WTC11 (cell line): Measurements from ENCODE around the gene ZBTB8A.

ENCODE experiments used
- CTCF ChIP-seq: fragments of 200-600 bp; IDR thresholded peaks from 2 replicates; pipeline ENCODE4 v1.8.0; 2022; ENCODE audit warnings: antibody characterized with exemption
- USF1 ChIP-seq: sonication (generic); formaldehyde crosslinking; IDR thresholded peaks from 2 replicates; pipeline ENCODE4 v1.8.0; 2022; ENCODE audit warnings: mild to moderate bottlenecking, missing genetic modification reagents

GRCh38 chr1:32494711-32495337 lies 44.4 kb upstream of the ZBTB8A start:
- TF ChIP-seq USF1 (CRISPR knock-in tag) (no peak), CTCF (no peak)
